Fibroblast of skin of abdomen (primary cell): ENCODE measurements around the gene SYAP1.
"Not testable (repeated sequence)": the region's sequence is repeated elsewhere in the genome, so short reads cannot be mapped to it uniquely, and the experiment has no call there.

Source experiments
- DNase-seq: peaks from one replicate; pipeline ENCODE4 v3.0.0-alpha.2; 2013

Gene SYAP1

GRCh38 chrX:16725072-16725471, 5.7 kb downstream of the SYAP1 start:
- no peak for DNase-seq

GRCh38 chrX:16726347-16726988, 7.1 kb downstream of the SYAP1 start:
- DNase-seq = not testable (repeated sequence)

GRCh38 chrX:16727637-16728036, 8.2 kb downstream of the SYAP1 start:
- no peak for DNase-seq

- DNase-seq = no peak
Observed at GRCh38 chrX:16730450-16730849, 11.0 kb downstream of the SYAP1 start.

GRCh38 chrX:16733013-16733412, 13.6 kb downstream of the SYAP1 start:
- no peak for DNase-seq

GRCh38 chrX:16737024-16737423, 17.6 kb downstream of the SYAP1 start:
- DNase-seq = no peak

- no peak for DNase-seq
Observed at GRCh38 chrX:16739574-16739973, 20.2 kb downstream of the SYAP1 start.

GRCh38 chrX:16743604-16744325, 24.4 kb downstream of the SYAP1 start:
- DNase-seq = peak; percentile 76

GRCh38 chrX:16745102-16745501, 25.7 kb downstream of the SYAP1 start:
- no peak for DNase-seq

GRCh38 chrX:16745659-16746058, 26.2 kb downstream of the SYAP1 start:
- DNase-seq = no peak

- no peak for DNase-seq
Observed at GRCh38 chrX:16748425-16748824, 29.0 kb downstream of the SYAP1 start.

- no peak for DNase-seq
Observed at GRCh38 chrX:16750136-16750535, 30.7 kb downstream of the SYAP1 start.

GRCh38 chrX:16754019-16754418, 34.6 kb downstream of the SYAP1 start:
- DNase-seq = no peak

GRCh38 chrX:16756724-16757123, 37.3 kb downstream of the SYAP1 start:
- no peak for DNase-seq

GRCh38 chrX:16761500-16761899, 42.1 kb downstream of the SYAP1 start:
- not testable (repeated sequence) for DNase-seq

GRCh38 chrX:16762579-16762978, 43.2 kb downstream of the SYAP1 start:
- DNase-seq = no peak

GRCh38 chrX:16765594-16765993, 46.2 kb downstream of the SYAP1 start:
- no peak for DNase-seq

GRCh38 chrX:16770970-16771482, 51.6 kb downstream of the SYAP1 start:
- DNase-seq = no peak

GRCh38 chrX:16771483-16772398, 52.3 kb downstream of the SYAP1 start:
- DNase-seq = peak; percentile 87

- peak; percentile 1 for DNase-seq
Observed at GRCh38 chrX:16772460-16772859, 53.0 kb downstream of the SYAP1 start.

GRCh38 chrX:16774746-16775145, 55.3 kb downstream of the SYAP1 start:
- no peak for DNase-seq

- DNase-seq = no peak
Observed at GRCh38 chrX:16778545-16778944, 59.1 kb downstream of the SYAP1 start.

- no peak for DNase-seq
Observed at GRCh38 chrX:16778993-16779392, 59.6 kb downstream of the SYAP1 start.
